ENCODE data around the gene COL19A1.

COL19A1 gene

GRCh38 chr6:70086806-70087205 lies 220.4 kb downstream of the COL19A1 start:
- Histone ChIP-seq H3K36me3 (no peaks in the 10 kb centered on the region), H3K4me3 (ENCODE audit: low read depth in 1 of 2, low read length in 1 of 2) (no peak overlapping the region), H3K9me3 (no peaks in the 10 kb centered on the region), H3K27me3 (no peaks in the 10 kb centered on the region), H3K4me1 (ENCODE audit: control insufficient read depth in 1 of 2, insufficient read depth in 1 of 2, low read depth in 1 of 2, low read length in 1 of 2) (no peaks in the 10 kb centered on the region), H3K27ac (no peak overlapping the region)
- no peak for TF ChIP-seq CTCF (IDR thresholded peaks at IDR 0.05)

GRCh38 chr6:70094156-70094555 lies 227.8 kb downstream of the COL19A1 start:
- H3K36me3 ChIP-seq = no peaks in the 10 kb centered on the region
- H3K27me3 ChIP-seq = no peaks in the 10 kb centered on the region
- no peak overlapping the region for H3K27ac ChIP-seq
- no peaks in the 10 kb centered on the region for H3K4me1 ChIP-seq (ENCODE audit: control insufficient read depth in 1 of 2, insufficient read depth in 1 of 2, low read depth in 1 of 2, low read length in 1 of 2)
- H3K4me3 ChIP-seq (ENCODE audit: low read depth in 1 of 2, low read length in 1 of 2) = no peak overlapping the region
- no peaks in the 10 kb centered on the region for H3K9me3 ChIP-seq
- TF ChIP-seq CTCF (IDR thresholded peaks at IDR 0.05) = no peak

GRCh38 chr6:70099732-70100131 lies 233.4 kb downstream of the COL19A1 start:
- Histone ChIP-seq H3K4me1 (ENCODE audit: control insufficient read depth in 1 of 2, insufficient read depth in 1 of 2, low read depth in 1 of 2, low read length in 1 of 2) (no peaks in the 10 kb centered on the region), H3K36me3 (no peaks in the 10 kb centered on the region)
- TF ChIP-seq CTCF (IDR thresholded peaks at IDR 0.05) = no peak

GRCh38 chr6:70103798-70104197 lies 237.4 kb downstream of the COL19A1 start:
- Histone ChIP-seq H3K4me1 (ENCODE audit: control insufficient read depth in 1 of 2, insufficient read depth in 1 of 2, low read depth in 1 of 2, low read length in 1 of 2) (no peaks in the 10 kb centered on the region), H3K27me3 (no peaks in the 10 kb centered on the region), H3K27ac (no peak overlapping the region), H3K4me3 (ENCODE audit: low read depth in 1 of 2, low read length in 1 of 2) (no peak overlapping the region), H3K9me3 (no peaks in the 10 kb centered on the region), H3K36me3 (no peaks in the 10 kb centered on the region)
- TF ChIP-seq CTCF (IDR thresholded peaks at IDR 0.05) = no peak

More at GRCh38 chr6:70099732-70100131, 233.4 kb downstream of the COL19A1 start:
- no peak overlapping the region for H3K27ac ChIP-seq
- H3K4me3 ChIP-seq (ENCODE audit: low read depth in 1 of 2, low read length in 1 of 2) = no peak overlapping the region
- H3K9me3 ChIP-seq = no peaks in the 10 kb centered on the region
- no peaks in the 10 kb centered on the region for H3K27me3 ChIP-seq

- no peaks in the 10 kb centered on the region for H3K27me3 ChIP-seq
- no peaks in the 10 kb centered on the region for H3K36me3 ChIP-seq
- no peaks in the 10 kb centered on the region for H3K9me3 ChIP-seq
- no peaks in the 10 kb centered on the region for H3K4me1 ChIP-seq (ENCODE audit: control insufficient read depth in 1 of 2, insufficient read depth in 1 of 2, low read depth in 1 of 2, low read length in 1 of 2)
- H3K4me3 ChIP-seq (ENCODE audit: low read depth in 1 of 2, low read length in 1 of 2) = no peak overlapping the region
- TF ChIP-seq CTCF (IDR thresholded peaks at IDR 0.05) = no peak
- H3K27ac ChIP-seq = no peak overlapping the region
Observed at GRCh38 chr6:70107852-70108629, 241.7 kb downstream of the COL19A1 start.
